ENCODE measurements around the gene GHR.

The GHR gene

GRCh38 chr5:42498000-42498399 lies 74.8 kb downstream of the GHR start:
- H3K4me2 ChIP-seq (ENCODE audit: low read depth, low read length), result no peak overlapping the region
- no peak overlapping the region for H2AFZ ChIP-seq (ENCODE audit: low read length)
- no peaks in the 10 kb centered on the region for H3K79me2 ChIP-seq (ENCODE audit: low read length)
- no peak overlapping the region for H3K27ac ChIP-seq (ENCODE audit: low read length)
- H3K4me3 ChIP-seq (ENCODE audit: low read length), result no peak overlapping the region
- H3K27me3 ChIP-seq (replicated peaks; ENCODE audit: insufficient read depth, low read length), result no peaks in the 10 kb centered on the region
- no peaks in the 10 kb centered on the region for H3F3A ChIP-seq (ENCODE audit: insufficient read depth, low read length)
- no peaks in the 10 kb centered on the region for H3K36me3 ChIP-seq (replicated peaks; ENCODE audit: insufficient read depth, low read length)
- no peaks in the 10 kb centered on the region for H4K20me1 ChIP-seq (ENCODE audit: insufficient read depth, low read length)
- H3K9me3 ChIP-seq (replicated peaks; ENCODE audit: insufficient read depth, low read length), result no peaks in the 10 kb centered on the region
- TF ChIP-seq EZH2phosphoT487 (IDR thresholded peaks at IDR 0.05; ENCODE audit: low read length) (no peak), EZH2 (optimal IDR thresholded peaks at IDR 0.05; ENCODE audit: low read depth, low read length) (no peak), CTCF (IDR thresholded peaks at IDR 0.05; ENCODE audit: low read length) (no peak)
- no peaks in the 10 kb centered on the region for H3K4me1 ChIP-seq (ENCODE audit: low read length)
- H3K9me2 ChIP-seq (replicated peaks; ENCODE audit: insufficient read depth, low read length), result no peaks in the 10 kb centered on the region
- DNase-seq, result no peak
- H3K9ac ChIP-seq (ENCODE audit: low read length), result no peak overlapping the region

GRCh38 chr5:42499016-42499415 lies 75.8 kb downstream of the GHR start:
- Histone ChIP-seq H3K9me2 (replicated peaks; ENCODE audit: insufficient read depth, low read length) (no peaks in the 10 kb centered on the region), H3K4me2 (ENCODE audit: low read depth, low read length) (no peak overlapping the region), H3K4me3 (ENCODE audit: low read length) (no peak overlapping the region), H3F3A (ENCODE audit: insufficient read depth, low read length) (no peaks in the 10 kb centered on the region), H3K79me2 (ENCODE audit: low read length) (no peaks in the 10 kb centered on the region), H4K20me1 (ENCODE audit: insufficient read depth, low read length) (no peaks in the 10 kb centered on the region), H3K9ac (ENCODE audit: low read length) (no peak overlapping the region), H3K4me1 (ENCODE audit: low read length) (no peaks in the 10 kb centered on the region), H3K27ac (ENCODE audit: low read length) (no peak overlapping the region), H2AFZ (ENCODE audit: low read length) (no peak overlapping the region), H3K27me3 (replicated peaks; ENCODE audit: insufficient read depth, low read length) (no peaks in the 10 kb centered on the region), H3K9me3 (replicated peaks; ENCODE audit: insufficient read depth, low read length) (no peaks in the 10 kb centered on the region), H3K36me3 (replicated peaks; ENCODE audit: insufficient read depth, low read length) (no peaks in the 10 kb centered on the region)
- TF ChIP-seq EZH2 (optimal IDR thresholded peaks at IDR 0.05; ENCODE audit: low read depth, low read length) (no peak), EZH2phosphoT487 (IDR thresholded peaks at IDR 0.05; ENCODE audit: low read length) (no peak), CTCF (IDR thresholded peaks at IDR 0.05; ENCODE audit: low read length) (no peak)
- DNase-seq, result no peak

GRCh38 chr5:42500003-42500599 lies 76.9 kb downstream of the GHR start:
- H3F3A ChIP-seq (ENCODE audit: insufficient read depth, low read length), result no peaks in the 10 kb centered on the region
- no peaks in the 10 kb centered on the region for H3K36me3 ChIP-seq (replicated peaks; ENCODE audit: insufficient read depth, low read length)
- no peaks in the 10 kb centered on the region for H3K9me3 ChIP-seq (replicated peaks; ENCODE audit: insufficient read depth, low read length)
- no peak for DNase-seq
- H2AFZ ChIP-seq (ENCODE audit: low read length), result no peak overlapping the region
- TF ChIP-seq CTCF (IDR thresholded peaks at IDR 0.05; ENCODE audit: low read length) (no peak), EZH2phosphoT487 (IDR thresholded peaks at IDR 0.05; ENCODE audit: low read length) (no peak), EZH2 (optimal IDR thresholded peaks at IDR 0.05; ENCODE audit: low read depth, low read length) (no peak)
- H3K4me1 ChIP-seq (ENCODE audit: low read length), result no peaks in the 10 kb centered on the region
- H3K4me3 ChIP-seq (ENCODE audit: low read length), result no peak overlapping the region
- no peak overlapping the region for H3K9ac ChIP-seq (ENCODE audit: low read length)
- no peaks in the 10 kb centered on the region for H3K79me2 ChIP-seq (ENCODE audit: low read length)
- H3K27ac ChIP-seq (ENCODE audit: low read length), result no peak overlapping the region
- H3K27me3 ChIP-seq (replicated peaks; ENCODE audit: insufficient read depth, low read length), result no peaks in the 10 kb centered on the region
- H4K20me1 ChIP-seq (ENCODE audit: insufficient read depth, low read length), result no peaks in the 10 kb centered on the region
- no peaks in the 10 kb centered on the region for H3K9me2 ChIP-seq (replicated peaks; ENCODE audit: insufficient read depth, low read length)
- H3K4me2 ChIP-seq (ENCODE audit: low read depth, low read length), result no peak overlapping the region
